Activated CD4-positive, alpha-beta T cell treated with anti-CD3 and anti-CD28 coated beads, Interleukin-2, amount 50 U/mL, for 16 hours (primary cell): ENCODE measurements around the gene OXSR1.
"Not testable (repeated sequence)": the region's sequence is repeated elsewhere in the genome, so short reads cannot be mapped to it uniquely, and the experiment has no call there.

Experiments used
- DNase-seq: peaks from one replicate; pipeline ENCODE4 v3.0.0-alpha.2; 2020

OXSR1 gene

DNA sequence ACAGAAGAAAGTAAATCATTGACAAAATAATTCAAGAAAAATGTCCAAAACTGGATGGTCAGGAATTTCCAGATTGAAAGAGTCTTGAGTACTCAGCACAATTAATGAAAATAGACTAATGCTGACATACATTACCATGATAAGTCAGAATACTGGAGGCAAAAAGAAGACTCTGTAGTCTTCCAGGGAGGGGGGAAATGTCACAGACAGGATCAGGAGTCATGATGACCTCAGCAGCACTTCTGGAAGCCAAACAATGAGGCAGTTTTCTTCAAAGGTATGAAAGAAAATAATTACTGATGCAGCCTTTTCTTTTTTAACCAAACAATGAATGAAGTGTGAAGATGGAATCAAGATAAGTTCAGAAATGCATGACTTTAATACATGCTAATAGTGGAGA is 70.1 kb downstream of the OXSR1 start:
- DNase-seq = no peak

DNA sequence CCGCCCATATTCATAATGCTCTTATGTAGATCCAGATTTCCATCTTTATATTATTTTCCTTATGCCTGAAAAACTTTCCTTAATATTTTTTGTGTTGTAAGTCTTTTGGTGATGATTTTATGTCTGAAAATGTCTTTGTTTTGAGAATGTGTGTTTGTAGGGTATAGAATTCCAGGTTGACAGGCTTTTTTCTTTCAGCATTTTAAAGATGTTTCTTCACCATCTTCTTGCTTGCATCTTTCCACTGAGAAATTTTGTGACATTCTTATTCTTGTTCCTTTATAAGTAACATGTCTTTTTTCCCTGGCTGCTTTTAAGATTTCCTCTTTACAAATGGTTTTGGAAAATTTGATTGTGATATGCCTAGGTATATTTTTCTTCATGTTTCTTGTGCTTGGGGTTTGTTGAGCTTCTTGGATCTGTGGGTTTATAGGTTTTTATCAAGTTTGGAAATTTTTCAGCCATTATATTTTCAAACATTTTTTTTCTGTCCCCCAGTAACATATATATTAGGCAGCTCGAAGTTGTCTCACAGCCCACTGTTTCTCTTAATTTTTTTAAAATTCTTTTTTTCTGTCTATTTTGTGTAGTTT is 73.2 kb downstream of the OXSR1 start:
- DNase-seq = no peak

DNA sequence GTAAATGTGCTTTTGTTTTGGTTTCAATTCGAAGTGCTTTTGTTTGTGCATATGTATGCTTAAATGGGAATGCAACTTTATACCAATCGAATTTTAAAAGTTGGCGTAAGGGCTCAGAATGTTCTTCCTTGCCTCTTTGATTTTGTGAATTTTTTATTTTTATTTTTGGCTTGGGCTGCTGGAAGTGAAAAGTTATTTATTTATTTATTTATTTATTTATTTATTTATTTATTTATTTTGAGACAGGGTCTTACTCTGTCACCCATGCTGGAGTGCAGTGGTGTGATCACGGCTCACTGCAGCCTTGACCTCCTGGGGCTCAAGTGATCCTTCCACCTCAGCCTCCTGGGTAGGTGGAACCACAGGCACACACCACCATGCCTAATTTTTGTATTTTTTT is 77.5 kb downstream of the OXSR1 start:
- not testable (repeated sequence) for DNase-seq

DNA sequence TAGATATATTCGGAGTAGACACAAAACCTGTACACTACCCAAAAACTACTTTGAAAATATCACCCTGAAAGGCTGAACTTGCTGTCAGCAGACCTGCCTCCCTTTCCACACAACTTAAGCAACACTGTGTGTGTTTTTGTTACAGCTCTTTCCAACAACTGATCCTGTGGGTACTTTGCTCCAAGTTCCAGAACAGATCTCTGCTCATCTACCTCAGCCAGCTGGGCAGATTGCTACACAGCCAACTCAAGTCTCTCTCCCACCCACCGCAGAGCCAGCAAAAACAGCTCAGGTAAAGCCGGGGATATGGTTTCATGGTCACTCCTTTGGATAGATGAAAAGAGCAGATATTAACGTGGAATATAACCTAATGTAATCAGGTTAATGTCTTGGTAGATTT is 80.6 kb downstream of the OXSR1 start:
- DNase-seq = no peak

DNA sequence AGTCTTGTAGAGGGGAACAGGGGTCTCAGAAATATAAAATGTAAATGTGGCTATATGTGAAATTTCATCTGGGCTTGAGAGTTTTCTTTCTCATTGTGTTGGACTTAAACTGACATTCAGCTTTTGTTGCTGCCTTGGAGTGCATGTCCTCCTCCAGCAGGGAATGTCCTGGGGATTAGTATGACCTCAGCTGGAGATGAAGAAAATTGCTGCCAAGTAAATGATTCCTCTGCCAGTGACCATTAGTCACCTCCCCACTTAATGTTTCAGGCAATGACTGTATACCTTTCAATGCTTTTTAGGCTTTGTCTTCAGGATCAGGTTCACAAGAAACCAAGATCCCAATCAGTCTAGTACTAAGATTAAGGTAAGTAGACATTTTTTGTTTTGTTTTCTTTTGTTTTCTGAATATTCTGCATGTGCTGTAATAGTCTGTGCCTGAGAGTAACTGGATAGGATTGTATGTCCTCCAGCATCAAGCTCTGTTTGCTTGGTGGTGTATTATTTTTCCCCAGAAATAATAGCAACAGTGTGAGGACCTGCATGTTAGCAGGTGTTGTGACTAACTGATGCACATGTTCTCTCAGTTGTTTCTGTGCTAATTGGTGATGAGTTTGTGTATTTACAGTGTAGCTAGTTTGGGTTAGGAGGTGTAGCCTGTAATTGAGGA is 82.2 kb downstream of the OXSR1 start:
- no peak for DNase-seq

DNA sequence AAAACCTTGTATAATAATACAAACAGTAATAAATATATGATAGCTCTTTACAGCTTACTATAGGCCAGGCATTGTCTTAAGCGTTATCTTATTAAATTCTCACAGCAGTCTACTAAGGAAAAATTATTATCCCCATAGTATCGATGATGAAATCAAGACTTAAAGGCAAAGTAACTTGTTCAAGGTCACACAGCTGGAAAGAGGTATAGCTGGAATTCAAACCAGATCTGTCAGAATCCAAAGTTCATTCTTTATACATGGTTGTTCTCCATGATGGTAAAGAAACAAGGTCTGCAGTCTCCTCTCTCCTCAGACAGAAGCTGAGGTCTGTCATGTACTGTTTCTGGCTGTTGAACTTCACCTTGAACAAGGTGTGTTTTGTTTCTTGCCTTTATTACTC is 84.9 kb downstream of the OXSR1 start:
- no peak for DNase-seq

DNA sequence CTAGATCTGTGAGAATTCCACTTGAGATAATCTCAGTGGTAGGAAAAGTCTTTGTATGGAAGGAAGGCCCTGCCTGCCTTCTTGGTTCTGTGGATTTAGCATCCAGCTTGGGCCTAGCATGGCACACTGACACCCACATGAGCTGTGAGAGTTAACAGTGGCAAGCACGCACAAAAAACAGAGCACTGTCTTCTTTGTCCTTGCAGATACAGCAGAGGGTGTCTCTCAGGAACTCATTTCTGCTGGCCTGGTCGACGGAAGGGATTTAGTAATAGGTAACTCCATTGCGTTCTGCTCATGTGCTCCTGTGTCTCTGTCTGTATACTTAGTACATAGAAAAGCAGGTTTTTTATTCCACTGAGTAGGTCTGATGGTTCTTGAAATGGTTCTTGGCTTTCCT is 85.9 kb downstream of the OXSR1 start:
- DNase-seq = no peak

DNA sequence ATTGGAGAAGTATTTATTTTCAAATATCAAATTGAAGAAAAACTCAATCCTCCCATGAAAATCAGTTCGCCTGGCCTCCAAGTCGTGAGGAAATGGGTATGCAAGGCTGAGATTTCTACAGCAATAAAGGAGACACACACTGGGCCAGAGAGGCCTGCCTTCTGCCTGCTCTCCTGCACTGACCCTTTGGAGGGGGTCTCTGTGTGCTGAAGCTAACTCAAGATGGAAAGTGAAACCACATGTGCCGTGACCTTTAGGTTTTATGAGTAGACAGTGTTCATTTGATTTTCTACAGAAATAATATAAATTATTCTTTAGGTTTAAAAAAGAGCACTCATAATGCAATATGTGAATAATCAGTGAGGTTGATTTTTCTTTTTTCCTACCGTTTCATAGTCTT is 88.4 kb downstream of the OXSR1 start:
- DNase-seq = no peak

DNA sequence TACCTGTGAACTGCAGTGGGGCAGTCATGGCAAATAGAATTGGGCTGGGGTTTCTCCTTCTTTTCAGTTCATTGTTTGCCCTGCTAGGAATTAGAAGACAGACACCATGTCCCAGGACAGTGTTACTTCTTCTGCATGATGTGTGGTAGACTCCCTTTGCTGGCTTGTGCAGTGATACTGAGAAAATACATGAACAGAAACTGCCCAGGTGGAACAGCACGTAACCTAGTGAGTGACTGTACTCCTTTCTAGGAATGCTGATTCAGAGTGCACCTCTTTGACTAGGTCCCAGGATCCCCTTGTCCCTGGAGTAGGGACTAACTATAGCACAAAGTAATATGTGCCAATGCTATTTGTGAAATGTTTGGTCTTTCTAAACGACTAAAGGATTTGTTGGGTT is 89.5 kb downstream of the OXSR1 start:
- peak; percentile 41 for DNase-seq

DNA sequence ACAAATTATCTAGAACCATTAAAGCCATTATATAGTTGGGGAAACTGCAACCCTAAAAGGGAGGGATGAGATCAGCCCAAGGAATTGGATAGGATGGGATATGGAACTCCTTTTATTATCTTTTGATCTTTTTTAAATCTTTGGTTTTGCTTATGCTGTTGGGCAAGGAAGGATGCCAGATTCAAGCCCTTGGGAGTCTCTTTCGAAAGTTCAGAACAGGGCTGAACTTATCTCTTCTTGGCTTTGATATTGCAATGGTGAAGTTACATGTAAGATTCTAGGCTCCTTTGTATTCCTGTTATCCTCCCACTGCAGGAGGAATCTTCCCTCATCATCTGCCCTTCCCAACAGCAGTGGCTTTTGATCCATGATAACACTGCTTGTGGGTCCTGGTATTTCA is 90.3 kb downstream of the OXSR1 start:
- no peak for DNase-seq

DNA sequence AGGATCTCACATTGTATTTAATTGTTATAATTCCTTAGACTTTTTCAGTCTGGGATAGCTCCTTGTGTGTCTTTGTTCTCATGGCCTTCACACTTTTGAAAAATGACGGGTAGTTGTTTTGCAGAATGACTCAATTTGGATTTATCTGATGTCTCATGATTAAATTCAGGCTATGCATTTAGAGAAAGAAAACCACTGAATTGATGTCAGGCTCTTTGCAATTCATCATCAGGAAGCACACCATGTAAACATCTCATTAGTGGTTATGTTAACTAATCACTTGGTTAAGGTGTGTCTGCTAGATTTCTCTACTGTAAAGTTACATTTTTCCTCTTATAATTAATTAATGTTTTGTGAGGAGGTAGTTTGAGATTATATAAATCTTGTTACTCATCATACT is 92.2 kb downstream of the OXSR1 start:
- peak; percentile 66 for DNase-seq

DNA sequence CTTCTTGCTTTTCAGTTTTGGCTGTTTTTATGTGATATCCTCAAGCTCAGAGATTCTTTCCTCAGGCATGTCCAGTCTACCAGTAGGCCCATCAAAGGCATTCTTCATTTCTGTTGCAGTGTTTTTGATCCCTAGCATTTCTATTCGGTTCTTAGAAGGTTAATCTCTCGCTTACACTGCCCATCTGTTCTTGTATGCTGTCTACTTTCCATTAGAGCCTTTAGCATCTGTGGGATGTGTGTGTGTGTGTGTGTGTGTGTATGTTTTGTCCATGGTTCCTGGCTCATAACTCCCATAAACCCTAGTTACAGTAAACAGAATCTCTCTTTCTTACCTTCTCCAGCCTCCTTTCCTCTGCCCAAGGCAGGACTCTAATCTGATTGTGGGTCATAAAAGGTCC is 95.1 kb downstream of the OXSR1 start:
- DNase-seq = no peak

DNA sequence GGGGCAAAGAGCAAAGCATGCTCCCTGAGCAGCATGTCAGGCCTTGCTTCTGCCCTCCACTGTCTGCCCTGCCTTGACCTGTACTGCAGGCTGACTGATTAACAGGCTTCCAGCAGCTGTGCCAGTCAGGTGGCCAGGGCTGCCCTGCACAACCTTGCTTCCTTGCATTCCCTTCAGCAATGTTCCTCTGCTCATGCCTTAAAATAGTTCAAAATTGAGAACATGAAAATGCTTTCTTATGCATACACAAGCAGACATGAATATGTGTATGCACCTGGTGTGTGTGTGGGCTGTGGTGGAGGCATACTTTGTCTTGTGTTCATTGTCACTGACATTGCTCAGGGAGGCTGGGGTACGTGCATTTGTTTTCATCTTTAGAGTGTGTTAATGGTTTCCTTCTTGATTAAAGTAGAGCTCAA is 99.0 kb downstream of the OXSR1 start:
- no peak for DNase-seq

DNA sequence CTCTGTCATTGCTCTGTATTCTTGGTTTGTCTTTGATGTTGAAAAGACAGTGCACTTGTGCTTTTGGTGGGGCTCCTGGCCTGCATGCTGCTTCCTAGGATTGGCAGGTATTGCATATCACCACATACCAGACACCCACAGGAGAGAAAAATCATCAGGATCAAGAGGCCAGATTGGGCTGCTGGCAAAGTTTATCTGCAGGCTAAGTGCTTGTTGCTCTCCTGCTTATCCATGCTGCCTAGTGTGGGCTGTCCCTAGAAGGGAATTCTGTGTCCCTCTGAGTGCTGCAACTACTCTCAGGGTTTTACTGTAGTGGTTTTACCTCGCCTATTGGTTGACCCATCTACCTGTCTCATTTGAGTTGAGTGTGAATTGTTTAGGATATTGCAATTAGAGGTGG is 99.4 kb downstream of the OXSR1 start:
- no peak for DNase-seq

DNA sequence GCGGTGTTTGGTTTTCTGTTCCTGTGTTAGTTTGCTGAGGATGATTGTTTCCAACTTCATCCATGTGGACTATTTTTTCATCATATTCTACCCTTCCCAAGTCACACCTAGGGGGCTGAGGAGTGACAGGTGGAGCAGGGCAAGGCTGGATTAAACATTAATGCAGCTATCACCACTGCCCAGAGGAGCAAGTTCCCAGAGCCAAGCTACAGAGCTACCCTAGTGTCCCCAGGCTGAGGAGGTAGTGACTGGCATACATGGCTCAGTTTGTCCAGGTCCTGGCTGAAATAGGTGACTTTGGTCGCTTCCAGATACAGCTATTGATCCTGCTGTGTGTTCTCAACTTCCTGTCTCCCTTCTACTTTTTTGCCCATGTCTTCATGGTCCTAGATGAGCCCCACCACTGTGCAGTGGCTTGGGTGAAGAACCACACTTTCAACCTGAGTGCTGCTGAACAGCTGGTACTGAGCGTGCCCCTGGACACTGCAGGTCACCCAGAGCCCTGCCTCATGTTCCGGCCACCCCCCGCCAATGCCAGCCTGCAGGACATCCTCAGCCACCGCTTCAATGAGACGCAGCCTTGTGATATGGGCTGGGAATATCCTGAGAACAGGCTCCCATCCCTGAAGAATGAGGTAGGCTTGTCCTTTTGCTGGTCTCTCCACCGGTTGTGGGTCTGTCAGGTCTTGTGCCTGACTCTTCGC is 100.4 kb downstream of the OXSR1 start, which contains the start of gene SLC22A13:
SLC22A13 (plus strand) TSS at position 209 of the 704 bp plus-strand sequence; CDS start at position 258, 49 bp downstream.
- DNase-seq = no peak

DNA sequence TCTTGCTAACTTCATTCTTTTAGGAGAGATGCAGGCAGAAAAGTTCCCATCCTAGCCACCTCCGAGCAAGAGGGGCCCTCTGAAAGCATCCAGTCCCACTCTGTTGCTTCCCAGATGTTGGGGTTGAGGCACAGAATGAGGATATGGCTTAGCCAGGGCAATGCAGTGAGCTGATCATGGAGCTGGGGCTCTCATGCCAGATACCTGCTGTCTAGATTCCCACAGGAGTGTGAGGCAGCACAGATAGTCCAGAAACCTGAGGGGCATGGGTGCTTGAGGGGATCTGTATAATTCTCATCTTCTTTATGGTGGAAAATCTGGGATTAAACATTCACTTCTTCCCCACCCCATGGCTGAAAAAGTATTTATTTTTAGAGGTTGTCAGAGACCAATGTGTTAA is 101.5 kb downstream of the OXSR1 start:
- no peak for DNase-seq

DNA sequence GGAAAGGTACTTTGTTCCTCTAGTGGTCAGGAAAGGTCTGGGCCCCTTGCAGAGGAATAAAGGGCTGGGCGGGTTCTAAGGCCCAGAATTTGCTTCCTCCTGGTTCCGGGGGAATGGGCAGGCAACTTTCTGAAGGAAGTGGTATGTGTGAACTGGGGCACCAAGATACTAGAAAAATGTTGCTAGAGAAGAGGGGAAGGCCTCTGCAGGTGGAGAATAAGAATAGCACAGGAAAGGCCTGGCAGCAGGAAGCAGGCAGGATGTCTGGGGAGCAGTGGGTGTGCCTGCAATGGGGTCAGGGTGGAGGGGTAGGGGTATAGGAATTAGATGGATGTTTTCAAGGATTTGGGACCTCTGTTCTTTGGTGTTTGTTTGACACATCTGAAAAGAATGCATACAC is 102.3 kb downstream of the OXSR1 start:
- DNase-seq = no peak

DNA sequence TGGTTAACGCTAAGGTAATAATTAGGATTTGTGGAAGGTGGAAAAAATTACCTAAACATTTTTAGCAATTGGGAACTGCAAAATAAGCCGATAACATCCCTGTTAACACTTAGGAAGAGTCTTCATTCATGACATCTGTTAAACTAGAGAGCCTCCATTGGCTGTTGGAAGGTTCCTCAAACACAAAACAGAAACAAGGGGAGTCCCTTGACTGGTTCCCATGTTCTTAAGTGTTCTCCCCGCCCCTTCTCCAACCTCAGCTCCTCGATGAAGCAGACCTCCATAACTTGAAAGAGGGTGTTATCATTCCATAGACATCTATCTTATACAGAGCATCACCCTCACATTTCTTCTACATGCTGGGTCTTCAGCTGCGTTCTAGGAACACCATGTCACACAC is 102.8 kb downstream of the OXSR1 start:
- no peak for DNase-seq

DNA sequence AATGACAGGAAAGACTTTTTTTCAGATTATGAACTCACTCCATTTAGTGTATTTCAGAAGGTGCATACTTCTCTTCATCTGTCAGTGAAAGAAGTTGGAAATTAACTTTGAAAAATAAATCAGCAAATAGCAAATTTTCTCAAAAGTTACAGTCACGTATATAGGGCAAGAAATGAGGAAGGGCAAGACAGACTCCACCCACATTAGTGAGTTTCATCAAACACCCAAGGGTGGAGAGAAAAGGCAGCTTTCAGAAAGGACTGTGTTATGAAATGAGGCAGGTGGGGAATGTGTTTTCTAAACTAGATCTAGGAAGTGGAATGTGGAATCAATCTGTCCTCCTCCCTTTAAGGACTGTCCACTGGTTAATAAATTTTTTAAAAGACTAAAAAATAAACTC is 103.2 kb downstream of the OXSR1 start:
- no peak for DNase-seq

DNA sequence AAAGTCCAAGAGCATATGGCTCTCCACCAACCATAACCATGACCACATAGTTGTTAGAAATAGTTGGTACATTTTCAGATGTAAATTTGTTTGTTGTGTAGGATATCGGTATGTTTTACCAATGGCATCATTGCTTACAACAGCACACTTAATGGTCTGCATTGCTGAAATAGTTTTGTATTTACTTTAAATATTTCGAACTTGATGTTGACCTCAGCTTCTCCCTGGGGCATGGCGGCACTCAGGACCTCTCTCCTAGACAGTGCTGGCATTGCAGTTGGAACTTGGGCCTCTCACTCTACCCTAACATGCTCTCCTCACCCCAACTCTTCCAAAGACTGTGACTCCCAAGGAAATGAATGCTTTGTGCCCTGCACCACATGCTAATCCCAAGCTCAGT is 105.3 kb downstream of the OXSR1 start:
- no peak for DNase-seq

DNA sequence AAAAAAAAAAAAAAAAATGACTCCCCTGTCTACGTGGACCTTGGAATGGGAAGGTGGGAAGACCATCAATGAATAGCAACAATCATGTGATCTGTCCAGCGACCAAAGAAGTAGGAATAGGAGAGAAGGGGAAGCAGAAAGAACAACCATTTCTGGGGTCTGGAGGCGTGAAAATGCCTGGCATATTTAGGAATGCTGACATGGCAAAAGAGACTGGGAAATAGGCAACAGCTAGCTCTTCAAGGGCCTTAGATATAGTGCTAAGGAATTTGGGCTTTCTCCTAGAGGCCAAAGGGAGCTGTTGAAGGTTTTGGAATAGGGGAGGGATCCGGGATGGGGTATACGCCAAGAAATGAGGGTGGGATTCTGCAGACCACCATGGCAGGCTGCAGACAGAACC is 106.2 kb downstream of the OXSR1 start:
- no peak for DNase-seq

DNA sequence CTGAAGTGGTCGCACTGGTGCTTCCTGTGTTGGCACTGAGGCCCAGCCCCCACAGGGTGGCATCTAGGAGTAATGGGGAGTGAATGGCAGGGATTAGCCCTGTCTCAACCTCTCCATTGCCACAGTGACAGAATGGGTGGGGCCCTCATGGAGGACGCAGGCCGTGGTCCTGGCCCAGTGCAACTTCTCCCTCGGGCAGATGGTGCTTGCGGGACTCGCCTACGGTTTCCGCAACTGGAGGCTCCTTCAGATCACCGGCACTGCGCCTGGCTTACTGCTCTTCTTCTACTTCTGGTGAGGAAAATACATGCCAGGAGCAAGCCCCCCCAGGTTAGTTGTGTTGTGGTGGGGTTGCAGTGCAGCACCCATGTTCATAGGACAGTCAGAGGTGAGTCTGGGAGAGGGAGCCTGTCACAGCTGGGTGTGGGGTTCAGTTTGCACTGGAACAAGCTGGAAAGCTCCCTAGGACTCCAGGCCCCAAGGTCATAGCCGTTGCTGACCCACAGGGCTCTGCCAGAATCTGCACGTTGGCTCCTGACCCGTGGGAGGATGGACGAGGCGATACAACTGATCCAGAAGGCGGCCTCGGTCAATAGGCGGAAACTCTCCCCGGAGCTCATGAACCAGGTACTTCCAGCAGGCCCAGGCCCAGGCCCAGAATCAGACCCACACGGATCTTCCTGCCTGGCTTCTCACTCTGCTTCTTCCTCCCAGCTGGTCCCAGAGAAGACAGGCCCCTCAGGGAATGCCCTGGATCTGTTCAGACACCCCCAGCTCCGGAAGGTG is 109.7 kb downstream of the OXSR1 start:
- no peak for DNase-seq

DNA sequence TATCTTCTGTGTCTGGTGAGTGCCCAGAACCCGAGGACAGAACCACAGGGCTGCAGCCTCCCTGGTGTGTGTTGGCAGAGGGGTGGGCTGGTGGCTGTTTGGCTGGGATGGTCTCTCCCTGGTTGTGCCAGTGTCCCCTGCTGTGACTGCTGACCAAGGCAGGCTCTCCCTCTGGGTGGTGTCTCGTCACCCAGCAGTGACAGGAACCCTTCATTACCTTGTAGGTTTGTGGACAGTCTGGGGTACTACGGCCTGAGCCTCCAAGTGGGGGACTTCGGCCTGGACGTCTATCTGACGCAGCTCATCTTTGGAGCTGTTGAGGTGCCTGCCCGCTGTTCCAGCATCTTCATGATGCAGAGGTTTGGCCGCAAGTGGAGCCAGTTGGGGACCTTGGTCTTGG is 110.3 kb downstream of the OXSR1 start:
- no peak for DNase-seq
